Mucosa of descending colon (tissue), 3 donors: ENCODE data around the gene ADGRG4. TPM values are rescaled to one million over a fixed set of nuclear protein-coding genes. Genes with fewer than 3 reads are reported as not detected.

Experiments
- ATAC-seq: fragments of 200-7000 bp; cut with Tn5 transposase; one replicate; pipeline ENCODE4 v1.9.1; 2020; ENCODE audit warnings: mild to moderate bottlenecking, moderate library complexity
- DNase-seq, 3 donors: peaks; one replicate each; pipeline ENCODE4 v3.0.0-alpha.2; 2020
- H3K36me3 ChIP-seq: fragments of 200-600 bp; one replicate; pipeline ENCODE4 v1.8.0; 2021; ENCODE audit warnings: low read depth, mild to moderate bottlenecking
- H3K4me1 ChIP-seq: fragments of 200-600 bp; one replicate; pipeline ENCODE4 v1.8.0; 2021; ENCODE audit warnings: low read depth, mild to moderate bottlenecking
- H3K4me3 ChIP-seq: fragments of 200-600 bp; one replicate; pipeline ENCODE4 v1.8.0; 2021; ENCODE audit warnings: mild to moderate bottlenecking
- H3K9me3 ChIP-seq: fragments of 200-600 bp; one replicate; pipeline ENCODE4 v1.8.0; 2021; ENCODE audit warnings: mild to moderate bottlenecking
- intact Hi-C, 2 donors: fragments of 100-400 bp; cut with DNase I in 1 of 2; cut with micrococcal nuclease in 1 of 2; formaldehyde crosslinking; loops; one replicate each; pipeline versions ENCODE4 v1.11.0 to v1.11.1; 2022; cut with DNase I, micrococcal nuclease
- total RNA-seq, 3 donors: library from RNA; stranded (reverse); fragmentation: NEBNext Ultra II Directional in 2 of 3; extraction: Animal tissue kit (Norgen Biotek cat#: 25700) in 2 of 3; gene quantifications; one replicate each; pipeline versions ENCODE4 v1.2.1 to v1.2.4, GENCODE V29; 2021 to 2023
- TF ChIP-seq, protein P1 (sequence below): fragments of 200-600 bp; IDR thresholded peaks from one replicate; pipeline ENCODE4 v1.8.0; 2022; ENCODE audit warnings: antibody characterized with exemption, mild to moderate bottlenecking
- donor health status: DM: no; HTN: no; CAD: no; lungs with moderate emphysema.
- donor health status: DM: no; HTN: no; CAD: no.
- donor health status: DM: no; HTN: yes; CAD: no.

Gene ADGRG4
- total RNA-seq, 3 donors from 2014 or later, result 0.03 TPM; not detected in 1

DNA sequence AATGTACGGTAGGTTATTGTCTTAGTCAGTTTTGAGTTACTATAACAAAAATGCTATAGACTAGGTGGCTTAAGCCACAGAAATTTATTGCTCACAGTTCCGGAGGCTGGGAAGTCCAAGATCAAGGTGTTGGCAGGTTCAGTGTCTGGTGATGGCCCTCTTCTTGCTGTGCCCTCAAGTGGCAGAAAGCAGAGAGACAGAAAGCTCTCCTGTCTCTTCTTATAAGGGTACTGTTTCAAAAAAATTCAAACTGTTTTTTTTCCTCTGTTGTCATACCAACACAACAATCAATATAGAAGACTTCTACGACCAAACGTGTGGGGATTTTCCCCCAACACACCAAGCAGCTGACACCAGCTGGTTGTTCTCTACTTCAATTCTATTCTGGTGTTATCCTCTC is 53.4 kb downstream of the ADGRG4 start:
- DNase-seq (no peak), ATAC-seq (no peak)
- intact Hi-C loops, result no loop called here
- TF ChIP-seq, protein P1, sequence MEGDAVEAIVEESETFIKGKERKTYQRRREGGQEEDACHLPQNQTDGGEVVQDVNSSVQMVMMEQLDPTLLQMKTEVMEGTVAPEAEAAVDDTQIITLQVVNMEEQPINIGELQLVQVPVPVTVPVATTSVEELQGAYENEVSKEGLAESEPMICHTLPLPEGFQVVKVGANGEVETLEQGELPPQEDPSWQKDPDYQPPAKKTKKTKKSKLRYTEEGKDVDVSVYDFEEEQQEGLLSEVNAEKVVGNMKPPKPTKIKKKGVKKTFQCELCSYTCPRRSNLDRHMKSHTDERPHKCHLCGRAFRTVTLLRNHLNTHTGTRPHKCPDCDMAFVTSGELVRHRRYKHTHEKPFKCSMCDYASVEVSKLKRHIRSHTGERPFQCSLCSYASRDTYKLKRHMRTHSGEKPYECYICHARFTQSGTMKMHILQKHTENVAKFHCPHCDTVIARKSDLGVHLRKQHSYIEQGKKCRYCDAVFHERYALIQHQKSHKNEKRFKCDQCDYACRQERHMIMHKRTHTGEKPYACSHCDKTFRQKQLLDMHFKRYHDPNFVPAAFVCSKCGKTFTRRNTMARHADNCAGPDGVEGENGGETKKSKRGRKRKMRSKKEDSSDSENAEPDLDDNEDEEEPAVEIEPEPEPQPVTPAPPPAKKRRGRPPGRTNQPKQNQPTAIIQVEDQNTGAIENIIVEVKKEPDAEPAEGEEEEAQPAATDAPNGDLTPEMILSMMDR, result no peak
- H3K36me3 ChIP-seq, result no peaks in the 10 kb centered on the region
- H3K4me1 ChIP-seq, result no peaks in the 10 kb centered on the region
- H3K4me3 ChIP-seq, result no peak overlapping the region
- no peaks in the 10 kb centered on the region for H3K9me3 ChIP-seq

GRCh38 chrX:136369377-136369776 is 68.6 kb downstream of the ADGRG4 start:
- DNase-seq (no peak), ATAC-seq (no peak)
- Histone ChIP-seq H3K9me3 (no peaks in the 10 kb centered on the region), H3K4me1 (no peaks in the 10 kb centered on the region), H3K4me3 (no peak overlapping the region), H3K36me3 (no peaks in the 10 kb centered on the region)
- intact Hi-C loops, result no loop called here
- TF ChIP-seq, protein P1, result no peak

DNA sequence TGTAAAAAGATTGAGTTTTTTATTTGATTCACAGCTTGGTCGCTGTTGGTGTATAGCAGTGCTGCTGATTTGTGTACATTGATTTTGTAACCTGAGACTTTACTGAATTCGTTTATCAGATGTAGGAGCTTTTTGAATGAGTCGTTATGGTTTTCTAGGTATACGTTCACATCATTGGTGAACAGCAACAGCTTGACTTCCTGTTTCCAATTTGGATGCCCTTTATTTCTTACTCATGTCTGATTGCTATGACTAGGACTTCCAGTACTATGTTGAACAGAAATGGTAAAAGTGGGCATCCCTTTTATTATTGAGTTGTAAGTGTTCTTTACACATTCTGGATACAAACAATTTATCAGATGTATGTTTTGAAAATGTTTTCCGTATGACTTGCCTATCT is 76.0 kb downstream of the ADGRG4 start:
- no peak for DNase-seq
- H3K4me1 ChIP-seq, result no peaks in the 10 kb centered on the region
- H3K9me3 ChIP-seq, result no peaks in the 10 kb centered on the region
- intact Hi-C loops, result no loop called here
- TF ChIP-seq, protein P1, result no peak
- no peak overlapping the region for H3K4me3 ChIP-seq
- no peaks in the 10 kb centered on the region for H3K36me3 ChIP-seq
- ATAC-seq, result no peak

DNA sequence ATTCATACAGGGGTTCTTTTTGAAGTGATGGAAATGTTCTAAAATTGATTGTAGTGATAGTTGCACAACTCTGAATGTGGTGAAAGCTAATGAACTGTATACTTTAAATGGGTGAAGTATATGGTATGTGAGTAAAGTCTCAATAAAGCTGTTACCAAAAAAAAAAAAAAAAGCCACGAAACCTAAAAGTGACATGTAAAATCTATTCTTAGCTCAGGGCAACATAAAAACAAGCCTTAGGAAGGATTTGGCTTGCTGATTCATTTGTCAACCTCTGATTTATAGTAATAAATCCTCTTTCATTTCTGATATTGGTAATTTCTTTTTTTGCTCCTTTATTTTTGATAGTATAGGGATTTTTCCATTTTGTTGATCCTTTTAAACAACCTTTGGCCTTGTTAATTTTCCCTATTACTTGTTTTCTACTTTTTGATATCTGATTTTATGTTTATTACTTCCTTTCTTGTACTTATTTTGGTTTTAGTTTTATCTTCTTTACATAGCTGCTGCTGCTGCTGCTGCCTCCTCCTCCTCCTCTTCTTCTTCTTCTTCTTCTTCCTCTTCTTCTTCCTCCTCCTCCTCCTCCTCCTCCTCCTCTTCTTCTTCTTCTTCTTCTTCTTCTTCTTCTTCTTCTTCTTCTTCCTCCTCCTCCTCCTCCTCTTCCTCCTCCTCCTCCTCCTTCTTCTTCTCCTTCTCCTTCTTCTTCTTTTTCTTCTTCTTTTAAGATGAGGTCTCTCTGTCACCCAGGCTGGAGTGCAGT is 79.4 kb downstream of the ADGRG4 start:
- Histone ChIP-seq H3K36me3 (no peaks in the 10 kb centered on the region), H3K4me1 (no peaks in the 10 kb centered on the region), H3K9me3 (no peaks in the 10 kb centered on the region), H3K4me3 (no peak overlapping the region)
- TF ChIP-seq, protein P1, result no peak
- intact Hi-C loops, result no loop called here
- ATAC-seq, result no peak
- no peak for DNase-seq

DNA sequence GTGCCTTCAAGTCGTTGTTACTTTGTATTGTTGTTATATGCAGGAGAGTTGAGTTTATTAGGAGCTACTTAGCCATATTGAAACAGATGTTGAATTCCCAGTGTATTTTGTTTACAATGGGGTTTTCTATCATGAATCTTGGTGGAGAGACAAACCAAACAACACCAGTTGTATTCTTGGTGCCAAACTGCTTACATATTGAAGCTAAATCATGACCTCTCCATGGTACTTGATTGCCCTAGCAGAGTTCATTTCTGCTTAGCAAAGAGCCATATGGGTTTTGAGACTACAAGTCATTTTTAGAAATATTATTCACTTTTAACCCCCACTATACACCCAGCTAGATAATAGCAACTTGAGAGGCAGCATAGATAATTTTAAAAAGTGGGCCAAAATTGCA is 85.4 kb downstream of the ADGRG4 start:
- H3K36me3 ChIP-seq, result no peaks in the 10 kb centered on the region
- intact Hi-C loops, result no loop called here
- ATAC-seq (no peak), DNase-seq (no peak)
- no peaks in the 10 kb centered on the region for H3K4me1 ChIP-seq
- TF ChIP-seq, protein P1, result no peak
- H3K9me3 ChIP-seq, result no peaks in the 10 kb centered on the region
- H3K4me3 ChIP-seq, result no peak overlapping the region
